GM23338 (cell line): ENCODE measurements around the gene UCMA. TPM values are rescaled to one million over a fixed set of nuclear protein-coding genes. Genes with fewer than 3 reads are reported as not detected.

Experiments used
- ATAC-seq: fragments of 200-7000 bp; cut with Tn5 transposase; 3 replicates; pipeline ENCODE4 v1.9.1; 2020
- DNase-seq: peaks from one replicate; pipeline ENCODE4 v3.0.0-alpha.2; 2015; ENCODE audit warnings: low spot score
- H2AFZ ChIP-seq: fragments of 200-600 bp; sonication (generic); 2 replicates; pipeline ENCODE4 v1.8.0; 2016; ENCODE audit warnings: antibody characterized with exemption, mild to moderate bottlenecking, moderate library complexity
- H3F3A ChIP-seq: fragments of 200-600 bp; sonication (generic); replicated peaks from 2 replicates; pipeline ENCODE4 v1.8.0; 2017; ENCODE audit warnings: antibody characterized with exemption, mixed run types, low read depth
- H3K27ac ChIP-seq: fragments of 200-600 bp; sonication (generic); 2 replicates; pipeline ENCODE4 v1.6.1; 2016; ENCODE audit warnings: low read depth
- H3K27me3 ChIP-seq: fragments of 200-600 bp; sonication (generic); 2 replicates; pipeline ENCODE4 v1.8.0; 2016; ENCODE audit warnings: mild to moderate bottlenecking, mixed run types, moderate library complexity; ENCODE audit not compliant: insufficient read depth
- H3K36me3 ChIP-seq: fragments of 200-600 bp; sonication (generic); 2 replicates; pipeline ENCODE4 v1.8.0; 2016; ENCODE audit warnings: mild to moderate bottlenecking; ENCODE audit not compliant: insufficient read depth
- H3K4me1 ChIP-seq: fragments of 200-600 bp; sonication (generic); 2 replicates; pipeline ENCODE4 v1.8.0; 2016; ENCODE audit warnings: mild to moderate bottlenecking, moderate library complexity; ENCODE audit not compliant: insufficient read depth
- H3K4me2 ChIP-seq: fragments of 200-600 bp; sonication (generic); 2 replicates; pipeline ENCODE4 v1.7.1; 2017; ENCODE audit warnings: mixed run types
- H3K4me3 ChIP-seq: fragments of 200-600 bp; sonication (generic); 2 replicates; pipeline ENCODE4 v1.6.1; 2016; ENCODE audit warnings: mixed run types
- H3K79me2 ChIP-seq: fragments of 200-600 bp; sonication (generic); replicated peaks from 2 replicates; pipeline ENCODE4 v1.8.0; 2017; ENCODE audit warnings: mild to moderate bottlenecking; ENCODE audit not compliant: insufficient read depth
- H3K9me2 ChIP-seq: fragments of 200-600 bp; sonication (generic); 2 replicates; pipeline ENCODE4 v1.8.0; 2017; ENCODE audit not compliant: insufficient read depth
- H4K20me1 ChIP-seq: fragments of 200-600 bp; sonication (generic); replicated peaks from 2 replicates; pipeline ENCODE4 v1.8.0; 2017; ENCODE audit warnings: mild to moderate bottlenecking; ENCODE audit not compliant: insufficient read depth
- H3K27ac Mint-ChIP-seq: 2 replicates; pipeline ENCODE4 v1.8.0; 2020; ENCODE audit warnings: inconsistent platforms, mild to moderate bottlenecking, moderate library complexity, mixed read lengths
- H3K27me3 Mint-ChIP-seq: 3 replicates; pipeline ENCODE4 v1.8.0; 2022; ENCODE audit warnings: low read depth, mild to moderate bottlenecking, moderate library complexity, mixed read lengths, inconsistent platforms; ENCODE audit not compliant: insufficient read depth, poor library complexity
- H3K36me3 Mint-ChIP-seq: 3 replicates; pipeline ENCODE4 v1.8.0; 2021; ENCODE audit warnings: low read depth, mild to moderate bottlenecking, inconsistent platforms, moderate library complexity, mixed read lengths
- H3K4me1 Mint-ChIP-seq: 3 replicates; pipeline ENCODE4 v1.8.0; 2020; ENCODE audit warnings: mild to moderate bottlenecking, inconsistent platforms, mixed read lengths
- H3K4me3 Mint-ChIP-seq: 3 replicates; pipeline ENCODE4 v1.8.0; 2021; ENCODE audit warnings: moderate library complexity, mild to moderate bottlenecking, inconsistent platforms, mixed read lengths
- H3K9me3 Mint-ChIP-seq: 3 replicates; pipeline ENCODE4 v1.8.0; 2020; ENCODE audit warnings: moderate library complexity, mild to moderate bottlenecking, inconsistent platforms, mixed read lengths
- CREB1 ChIP-seq: fragments of 250-450 bp; sonication (Bioruptor Pico); IDR thresholded peaks from 2 replicates; pipeline ENCODE4 v1.5.0; 2020; ENCODE audit warnings: low read depth, mild to moderate bottlenecking, moderate library complexity
- EZH2 ChIP-seq: fragments of 200-600 bp; sonication (generic); IDR thresholded peaks from one replicate; pipeline ENCODE4 v1.8.0; 2017; ENCODE audit warnings: antibody characterized with exemption, mild to moderate bottlenecking, low read depth; ENCODE audit not compliant: unreplicated experiment
- EZH2phosphoT487 ChIP-seq: fragments of 200-600 bp; sonication (generic); IDR thresholded peaks from one replicate; pipeline ENCODE4 v1.8.1; 2018; ENCODE audit warnings: antibody characterized with exemption; ENCODE audit not compliant: unreplicated experiment
- JUNB ChIP-seq: IDR thresholded peaks from one replicate; pipeline ENCODE4 v1.6.1; 2016; ENCODE audit warnings: antibody characterized with exemption; ENCODE audit not compliant: unreplicated experiment
- NANOG ChIP-seq: IDR thresholded peaks from 2 replicates; pipeline ENCODE4 v1.6.1; 2016; ENCODE audit warnings: antibody characterized with exemption, borderline replicate concordance
- POLR2AphosphoS5 ChIP-seq: IDR thresholded peaks from 2 replicates; pipeline ENCODE4 v1.6.1; 2016; ENCODE audit warnings: antibody characterized with exemption, low read depth
- STAT1 ChIP-seq: IDR thresholded peaks from one replicate; pipeline ENCODE4 v1.6.1; 2016; ENCODE audit warnings: antibody characterized with exemption; ENCODE audit not compliant: unreplicated experiment
- ZNF114 ChIP-seq: fragments of 250-450 bp; sonication (Bioruptor Pico); IDR thresholded peaks from 2 replicates; pipeline ENCODE4 v1.5.0; 2020; ENCODE audit warnings: mild to moderate bottlenecking, moderate library complexity
- ZNF331 ChIP-seq: fragments of 250-450 bp; sonication (Bioruptor Pico); IDR thresholded peaks from 2 replicates; pipeline ENCODE4 v1.5.0; 2020; ENCODE audit warnings: low read depth, mild to moderate bottlenecking, moderate library complexity
- polyA plus RNA-seq: library from polyadenylated mRNA; unstranded; fragments of >200 nt; fragmentation: Nextera tagmentation; extraction: Ambion mirVana; gene quantifications from 2 replicates; pipeline ENCODE4 v1.2.1, GENCODE V29; 2016
- total RNA-seq: library from RNA; depleted of rRNA; stranded (reverse); fragments of >200 nt; shearing (Covaris generic); gene quantifications from 2 replicates; pipeline ENCODE4 v1.2.3, GENCODE V29; 2014
- TF ChIP-seq, protein P1 (sequence below): fragments of 250-450 bp; sonication (Bioruptor Pico); IDR thresholded peaks from 2 replicates; pipeline ENCODE4 v1.5.0; 2020; ENCODE audit warnings: mild to moderate bottlenecking, moderate library complexity
- TF ChIP-seq, protein P2 (sequence below), 2 experiments: fragments of 200-600 bp in 1 of 2; sonication (generic) in 1 of 2; conservative IDR thresholded peaks; 2 replicates each; pipeline versions ENCODE4 v1.5.1 to v1.6.1; 2016 to 2017; ENCODE audit warnings: antibody characterized with exemption in 2 of 2, low read depth in 2 of 2, mild to moderate bottlenecking in 2 of 2, moderate library complexity in 1 of 2
- TF ChIP-seq, protein P3 (sequence below): IDR thresholded peaks from one replicate; pipeline ENCODE4 v1.6.1; 2018; ENCODE audit warnings: antibody characterized with exemption; ENCODE audit not compliant: unreplicated experiment
- TF ChIP-seq, protein P4 (sequence below): IDR thresholded peaks from 2 replicates; pipeline ENCODE4 v1.6.1; 2016; ENCODE audit warnings: antibody characterized with exemption

The UCMA gene
- total and polyA plus RNA-seq, 2 experiments from 2014 or later: 12.7 to 16.7 TPM

DNA sequence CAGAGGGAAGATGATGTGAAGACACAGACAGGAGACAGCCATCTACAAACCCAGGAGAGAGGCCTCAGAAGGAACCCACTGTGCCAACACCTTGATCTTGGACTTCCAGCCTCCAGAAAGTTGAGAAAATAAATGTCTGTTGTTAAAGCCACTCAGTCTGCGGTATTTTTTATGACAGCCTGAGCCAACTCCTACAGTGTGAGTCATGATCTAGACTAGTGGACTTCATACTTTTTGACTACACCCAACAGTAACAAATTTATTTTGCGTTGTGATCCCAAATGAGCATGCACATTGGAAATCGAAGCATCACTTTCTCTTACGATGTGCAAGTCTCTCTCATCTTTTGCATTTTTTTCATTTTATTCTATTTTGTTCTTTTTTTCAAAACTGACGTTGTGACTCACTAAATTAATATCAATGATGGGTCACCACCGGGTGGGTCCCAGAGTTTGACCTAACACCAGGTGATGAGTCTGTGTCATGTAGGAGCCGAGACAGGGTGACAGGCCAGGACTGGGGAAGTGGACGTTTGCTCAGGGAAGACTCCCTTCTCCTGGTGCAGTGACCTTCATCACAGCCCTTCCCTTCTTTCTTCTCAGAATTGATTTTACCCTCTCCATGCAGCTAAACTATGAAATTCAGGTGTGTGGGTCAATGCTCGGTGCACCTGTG, 36.8 kb upstream of the UCMA start:
- Histone ChIP-seq H3K79me2 (no peaks in the 10 kb centered on the region), H3K36me3 (no peaks in the 10 kb centered on the region), H2AFZ (peak overlapping the region; percentile 92; the same call in 1 of the 2 replicates), H3K4me2 (peak overlapping the region; percentile 40; the same call in 1 of the 2 replicates), H3K27me3 (no peaks in the 10 kb centered on the region), H3K4me3 (no peak overlapping the region), H3K4me1 (peaks cover 30% of the 10 kb centered on the region), H3K27ac (no peak overlapping the region), H3F3A (peaks cover 12% of the 10 kb centered on the region), H4K20me1 (no peaks in the 10 kb centered on the region), H3K9me2 (no peaks in the 10 kb centered on the region)
- TF ChIP-seq POLR2AphosphoS5 (no peak), EZH2phosphoT487 (no peak), NANOG (no peak), CREB1 (CRISPR knock-in tag) (no peak), EZH2 (no peak), ZNF331 (CRISPR knock-in tag) (no peak), JUNB (no peak), ZNF114 (CRISPR knock-in tag) (no peak), STAT1 (no peak)
- TF ChIP-seq, protein P1, sequence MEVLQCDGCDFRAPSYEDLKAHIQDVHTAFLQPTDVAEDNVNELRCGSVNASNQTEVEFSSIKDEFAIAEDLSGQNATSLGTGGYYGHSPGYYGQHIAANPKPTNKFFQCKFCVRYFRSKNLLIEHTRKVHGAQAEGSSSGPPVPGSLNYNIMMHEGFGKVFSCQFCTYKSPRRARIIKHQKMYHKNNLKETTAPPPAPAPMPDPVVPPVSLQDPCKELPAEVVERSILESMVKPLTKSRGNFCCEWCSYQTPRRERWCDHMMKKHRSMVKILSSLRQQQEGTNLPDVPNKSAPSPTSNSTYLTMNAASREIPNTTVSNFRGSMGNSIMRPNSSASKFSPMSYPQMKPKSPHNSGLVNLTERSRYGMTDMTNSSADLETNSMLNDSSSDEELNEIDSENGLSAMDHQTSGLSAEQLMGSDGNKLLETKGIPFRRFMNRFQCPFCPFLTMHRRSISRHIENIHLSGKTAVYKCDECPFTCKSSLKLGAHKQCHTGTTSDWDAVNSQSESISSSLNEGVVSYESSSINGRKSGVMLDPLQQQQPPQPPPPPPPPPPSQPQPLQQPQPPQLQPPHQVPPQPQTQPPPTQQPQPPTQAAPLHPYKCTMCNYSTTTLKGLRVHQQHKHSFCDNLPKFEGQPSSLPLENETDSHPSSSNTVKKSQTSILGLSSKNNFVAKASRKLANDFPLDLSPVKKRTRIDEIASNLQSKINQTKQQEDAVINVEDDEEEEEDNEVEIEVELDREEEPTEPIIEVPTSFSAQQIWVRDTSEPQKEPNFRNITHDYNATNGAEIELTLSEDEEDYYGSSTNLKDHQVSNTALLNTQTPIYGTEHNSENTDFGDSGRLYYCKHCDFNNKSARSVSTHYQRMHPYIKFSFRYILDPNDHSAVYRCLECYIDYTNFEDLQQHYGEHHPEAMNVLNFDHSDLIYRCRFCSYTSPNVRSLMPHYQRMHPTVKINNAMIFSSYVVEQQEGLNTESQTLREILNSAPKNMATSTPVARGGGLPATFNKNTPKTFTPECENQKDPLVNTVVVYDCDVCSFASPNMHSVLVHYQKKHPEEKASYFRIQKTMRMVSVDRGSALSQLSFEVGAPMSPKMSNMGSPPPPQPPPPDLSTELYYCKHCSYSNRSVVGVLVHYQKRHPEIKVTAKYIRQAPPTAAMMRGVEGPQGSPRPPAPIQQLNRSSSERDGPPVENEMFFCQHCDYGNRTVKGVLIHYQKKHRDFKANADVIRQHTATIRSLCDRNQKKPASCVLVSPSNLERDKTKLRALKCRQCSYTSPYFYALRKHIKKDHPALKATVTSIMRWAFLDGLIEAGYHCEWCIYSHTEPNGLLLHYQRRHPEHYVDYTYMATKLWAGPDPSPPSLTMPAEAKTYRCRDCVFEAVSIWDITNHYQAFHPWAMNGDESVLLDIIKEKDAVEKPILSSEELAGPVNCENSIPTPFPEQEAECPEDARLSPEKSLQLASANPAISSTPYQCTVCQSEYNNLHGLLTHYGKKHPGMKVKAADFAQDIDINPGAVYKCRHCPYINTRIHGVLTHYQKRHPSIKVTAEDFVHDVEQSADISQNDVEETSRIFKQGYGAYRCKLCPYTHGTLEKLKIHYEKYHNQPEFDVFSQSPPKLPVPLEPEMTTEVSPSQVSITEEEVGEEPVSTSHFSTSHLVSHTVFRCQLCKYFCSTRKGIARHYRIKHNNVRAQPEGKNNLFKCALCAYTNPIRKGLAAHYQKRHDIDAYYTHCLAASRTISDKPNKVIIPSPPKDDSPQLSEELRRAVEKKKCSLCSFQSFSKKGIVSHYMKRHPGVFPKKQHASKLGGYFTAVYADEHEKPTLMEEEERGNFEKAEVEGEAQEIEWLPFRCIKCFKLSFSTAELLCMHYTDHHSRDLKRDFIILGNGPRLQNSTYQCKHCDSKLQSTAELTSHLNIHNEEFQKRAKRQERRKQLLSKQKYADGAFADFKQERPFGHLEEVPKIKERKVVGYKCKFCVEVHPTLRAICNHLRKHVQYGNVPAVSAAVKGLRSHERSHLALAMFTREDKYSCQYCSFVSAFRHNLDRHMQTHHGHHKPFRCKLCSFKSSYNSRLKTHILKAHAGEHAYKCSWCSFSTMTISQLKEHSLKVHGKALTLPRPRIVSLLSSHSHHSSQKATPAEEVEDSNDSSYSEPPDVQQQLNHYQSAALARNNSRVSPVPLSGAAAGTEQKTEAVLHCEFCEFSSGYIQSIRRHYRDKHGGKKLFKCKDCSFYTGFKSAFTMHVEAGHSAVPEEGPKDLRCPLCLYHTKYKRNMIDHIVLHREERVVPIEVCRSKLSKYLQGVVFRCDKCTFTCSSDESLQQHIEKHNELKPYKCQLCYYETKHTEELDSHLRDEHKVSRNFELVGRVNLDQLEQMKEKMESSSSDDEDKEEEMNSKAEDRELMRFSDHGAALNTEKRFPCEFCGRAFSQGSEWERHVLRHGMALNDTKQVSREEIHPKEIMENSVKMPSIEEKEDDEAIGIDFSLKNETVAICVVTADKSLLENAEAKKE: no peak
- TF ChIP-seq, protein P2, sequence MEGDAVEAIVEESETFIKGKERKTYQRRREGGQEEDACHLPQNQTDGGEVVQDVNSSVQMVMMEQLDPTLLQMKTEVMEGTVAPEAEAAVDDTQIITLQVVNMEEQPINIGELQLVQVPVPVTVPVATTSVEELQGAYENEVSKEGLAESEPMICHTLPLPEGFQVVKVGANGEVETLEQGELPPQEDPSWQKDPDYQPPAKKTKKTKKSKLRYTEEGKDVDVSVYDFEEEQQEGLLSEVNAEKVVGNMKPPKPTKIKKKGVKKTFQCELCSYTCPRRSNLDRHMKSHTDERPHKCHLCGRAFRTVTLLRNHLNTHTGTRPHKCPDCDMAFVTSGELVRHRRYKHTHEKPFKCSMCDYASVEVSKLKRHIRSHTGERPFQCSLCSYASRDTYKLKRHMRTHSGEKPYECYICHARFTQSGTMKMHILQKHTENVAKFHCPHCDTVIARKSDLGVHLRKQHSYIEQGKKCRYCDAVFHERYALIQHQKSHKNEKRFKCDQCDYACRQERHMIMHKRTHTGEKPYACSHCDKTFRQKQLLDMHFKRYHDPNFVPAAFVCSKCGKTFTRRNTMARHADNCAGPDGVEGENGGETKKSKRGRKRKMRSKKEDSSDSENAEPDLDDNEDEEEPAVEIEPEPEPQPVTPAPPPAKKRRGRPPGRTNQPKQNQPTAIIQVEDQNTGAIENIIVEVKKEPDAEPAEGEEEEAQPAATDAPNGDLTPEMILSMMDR (conservative IDR thresholded peaks at IDR 0.05; ENCODE audit: low read depth in 2 of 2): no peak
- TF ChIP-seq, protein P3, sequence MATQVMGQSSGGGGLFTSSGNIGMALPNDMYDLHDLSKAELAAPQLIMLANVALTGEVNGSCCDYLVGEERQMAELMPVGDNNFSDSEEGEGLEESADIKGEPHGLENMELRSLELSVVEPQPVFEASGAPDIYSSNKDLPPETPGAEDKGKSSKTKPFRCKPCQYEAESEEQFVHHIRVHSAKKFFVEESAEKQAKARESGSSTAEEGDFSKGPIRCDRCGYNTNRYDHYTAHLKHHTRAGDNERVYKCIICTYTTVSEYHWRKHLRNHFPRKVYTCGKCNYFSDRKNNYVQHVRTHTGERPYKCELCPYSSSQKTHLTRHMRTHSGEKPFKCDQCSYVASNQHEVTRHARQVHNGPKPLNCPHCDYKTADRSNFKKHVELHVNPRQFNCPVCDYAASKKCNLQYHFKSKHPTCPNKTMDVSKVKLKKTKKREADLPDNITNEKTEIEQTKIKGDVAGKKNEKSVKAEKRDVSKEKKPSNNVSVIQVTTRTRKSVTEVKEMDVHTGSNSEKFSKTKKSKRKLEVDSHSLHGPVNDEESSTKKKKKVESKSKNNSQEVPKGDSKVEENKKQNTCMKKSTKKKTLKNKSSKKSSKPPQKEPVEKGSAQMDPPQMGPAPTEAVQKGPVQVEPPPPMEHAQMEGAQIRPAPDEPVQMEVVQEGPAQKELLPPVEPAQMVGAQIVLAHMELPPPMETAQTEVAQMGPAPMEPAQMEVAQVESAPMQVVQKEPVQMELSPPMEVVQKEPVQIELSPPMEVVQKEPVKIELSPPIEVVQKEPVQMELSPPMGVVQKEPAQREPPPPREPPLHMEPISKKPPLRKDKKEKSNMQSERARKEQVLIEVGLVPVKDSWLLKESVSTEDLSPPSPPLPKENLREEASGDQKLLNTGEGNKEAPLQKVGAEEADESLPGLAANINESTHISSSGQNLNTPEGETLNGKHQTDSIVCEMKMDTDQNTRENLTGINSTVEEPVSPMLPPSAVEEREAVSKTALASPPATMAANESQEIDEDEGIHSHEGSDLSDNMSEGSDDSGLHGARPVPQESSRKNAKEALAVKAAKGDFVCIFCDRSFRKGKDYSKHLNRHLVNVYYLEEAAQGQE: no peak
- TF ChIP-seq, protein P4, sequence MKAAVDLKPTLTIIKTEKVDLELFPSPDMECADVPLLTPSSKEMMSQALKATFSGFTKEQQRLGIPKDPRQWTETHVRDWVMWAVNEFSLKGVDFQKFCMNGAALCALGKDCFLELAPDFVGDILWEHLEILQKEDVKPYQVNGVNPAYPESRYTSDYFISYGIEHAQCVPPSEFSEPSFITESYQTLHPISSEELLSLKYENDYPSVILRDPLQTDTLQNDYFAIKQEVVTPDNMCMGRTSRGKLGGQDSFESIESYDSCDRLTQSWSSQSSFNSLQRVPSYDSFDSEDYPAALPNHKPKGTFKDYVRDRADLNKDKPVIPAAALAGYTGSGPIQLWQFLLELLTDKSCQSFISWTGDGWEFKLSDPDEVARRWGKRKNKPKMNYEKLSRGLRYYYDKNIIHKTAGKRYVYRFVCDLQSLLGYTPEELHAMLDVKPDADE: no peak
- ATAC-seq: peak; percentile 10; the same call in 2 of the 3 replicates
- Mint-ChIP-seq H3K4me1 (peaks cover 33% of the 10 kb centered on the region), H3K4me3 (no peak overlapping the region), H3K36me3 (no peaks in the 10 kb centered on the region), H3K9me3 (no peaks in the 10 kb centered on the region), H3K27me3 (peaks cover 13% of the 10 kb centered on the region), H3K27ac (no peak overlapping the region; the same call in 1 of the 2 replicates)
- no peak for DNase-seq
